Stomach (tissue), 9 donors: ENCODE results near the gene CCDC24. TPM values are rescaled to one million over a fixed set of nuclear protein-coding genes. Genes with fewer than 3 reads are reported as not detected.

Source experiments
- DNase-seq, 2 donors: peaks; one replicate each; pipeline versions ENCODE4 v3.0.0 to v3.0.0-alpha.2; 2013 to 2019
- H3K27ac ChIP-seq, 5 donors: fragments of 200-600 bp in 4 of 5; sonication (generic) in 4 of 5; one replicate each; pipeline ENCODE4 v1.5.1; 2013 to 2019; ENCODE audit warnings: mild to moderate bottlenecking in 1 of 5, moderate library complexity in 1 of 5
- H3K27me3 ChIP-seq, 3 donors: fragments of 200-600 bp; sonication (generic); one replicate each; pipeline ENCODE4 v1.5.1; 2017 to 2019; ENCODE audit warnings: mixed run types in 1 of 3
- H3K36me3 ChIP-seq, 4 donors: fragments of 200-600 bp; sonication (generic); 1 replicate in 3 of 4; 2 replicates in 1 of 4; pipeline ENCODE4 v1.5.1; 2016 to 2019
- H3K4me1 ChIP-seq, 4 donors: fragments of 200-600 bp; sonication (generic); one replicate each; pipeline ENCODE4 v1.5.1; 2016 to 2019
- H3K4me3 ChIP-seq, 4 donors: fragments of 200-600 bp; sonication (generic) in 3 of 4; one replicate each; pipeline ENCODE4 v1.5.1; 2016 to 2019; ENCODE audit warnings: mild to moderate bottlenecking in 1 of 4
- H3K9me3 ChIP-seq, 4 donors: fragments of 200-600 bp; sonication (generic); one replicate each; pipeline ENCODE4 v1.5.1; 2016 to 2019
- EP300 ChIP-seq: sonication (generic); formaldehyde crosslinking; IDR thresholded peaks from one replicate; pipeline ENCODE4 v1.6.1; 2017; ENCODE audit warnings: antibody characterized with exemption
- POLR2A ChIP-seq, 4 donors: fragments of 450-650 bp; IDR thresholded peaks; one replicate each; pipeline ENCODE4 v1.6.1; 2016; ENCODE audit warnings: antibody characterized with exemption in 4 of 4, control low read depth in 2 of 4, mild to moderate bottlenecking in 1 of 4, moderate library complexity in 1 of 4
- POLR2AphosphoS5 ChIP-seq, 3 donors: sonication (generic); formaldehyde crosslinking; IDR thresholded peaks; one replicate each; pipeline ENCODE4 v1.6.1; 2016; ENCODE audit warnings: antibody characterized with exemption in 3 of 3
- WGBS, 5 donors: extraction: QIAGEN DNeasy Blood & Tissue Kit in 3 of 5; methylation state at CpG; one replicate each; pipeline versions ENCODE4 v1.1.5 to v1.1.7; 2013 to 2018; 5-methylcytosine and 5-hydroxymethylcytosine counted together
- intact Hi-C: fragments of 100-400 bp; cut with DNase I; formaldehyde crosslinking; loops from one replicate; pipeline ENCODE4 v1.15.1; 2023; ENCODE audit warnings: low total_unique reads
- polyA plus RNA-seq, 3 donors: library from polyadenylated mRNA; stranded (reverse); fragments of 200-250 nt; gene quantifications; one replicate each; pipeline ENCODE4 v1.2.3, GENCODE V29; 2013
- total RNA-seq, 5 donors: library from RNA; depleted of rRNA; stranded (reverse); fragments of >200 nt; gene quantifications; one replicate each; pipeline versions ENCODE4 v1.1.0 to v1.2.3, GENCODE V29; 2014 to 2016
- TF ChIP-seq, protein P1 (sequence below), 7 experiments: fragments of 450-650 bp in 4 of 7; fragments of 200-600 bp in 3 of 7; sonication (generic) in 3 of 7; IDR thresholded peaks; one replicate each; pipeline ENCODE4 v1.5.1; 2016 to 2019; ENCODE audit warnings: antibody characterized with exemption in 7 of 7, control low read depth in 2 of 7, mild to moderate bottlenecking in 1 of 7
- donor health status: healthy with polysubstance abuse.
- donor health status: Bipolar disorder and iron deficiency.
- donor health status: healthy.

Gene CCDC24
- total and polyA plus RNA-seq, 8 donors, result 1.2 to 32.4 (median 10.7) TPM

DNA sequence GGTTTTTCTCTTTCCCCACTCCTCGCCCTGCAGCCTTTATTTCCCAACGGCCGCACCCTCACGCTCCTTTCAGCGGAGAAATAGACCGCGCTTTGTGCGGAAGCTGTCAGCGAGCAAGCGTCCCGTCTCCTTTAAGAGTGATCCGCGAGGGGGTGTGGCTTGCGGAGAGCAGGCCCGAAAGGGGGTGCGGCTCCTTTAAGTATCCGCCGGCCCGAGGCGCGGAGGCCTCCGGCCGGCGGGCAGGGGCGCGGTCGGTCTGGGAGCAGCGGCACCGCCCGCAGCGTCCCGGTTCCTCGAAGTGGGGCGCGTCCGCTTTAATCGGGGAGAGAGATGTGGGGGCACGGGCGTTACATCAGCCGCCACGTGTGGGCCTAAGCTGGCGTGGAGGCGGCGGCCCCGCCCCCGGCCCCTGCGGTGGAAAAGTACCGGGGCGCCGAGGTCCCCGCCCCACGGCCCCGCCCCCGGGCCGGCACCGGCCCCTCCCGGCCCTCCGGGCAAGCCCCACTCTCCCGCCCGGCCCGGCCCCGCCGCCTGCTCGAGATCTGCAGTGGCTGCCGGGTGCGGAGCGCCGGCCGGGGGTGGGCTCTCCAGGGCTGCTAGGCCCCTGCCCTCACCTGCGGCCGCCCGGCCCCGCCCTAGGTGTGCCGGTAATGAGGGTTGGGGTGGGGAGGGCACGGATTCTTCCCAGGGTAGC lies 38.7 kb downstream of the CCDC24 start:
- intact Hi-C loops, result no loop called here

GRCh38 chr1:44030605-44031251 lies 39.3 kb downstream of the CCDC24 start:
- no peaks in the 10 kb centered on the region for H3K9me3 ChIP-seq
- intact Hi-C loops, result no loop called here
- DNase-seq, result peak in 1 of 2 donors; percentile 84
- 0 to 1% (median 0%) methylated on average over 15 to 66 of the region's 66 CpGs for WGBS, 5 donors
- H3K27ac ChIP-seq, result peak overlapping the region; percentile 83 to 92 (median 90)
- H3K4me3 ChIP-seq, result peak overlapping the region; percentile 73 to 94 (median 79)
- TF ChIP-seq, protein P1, sequence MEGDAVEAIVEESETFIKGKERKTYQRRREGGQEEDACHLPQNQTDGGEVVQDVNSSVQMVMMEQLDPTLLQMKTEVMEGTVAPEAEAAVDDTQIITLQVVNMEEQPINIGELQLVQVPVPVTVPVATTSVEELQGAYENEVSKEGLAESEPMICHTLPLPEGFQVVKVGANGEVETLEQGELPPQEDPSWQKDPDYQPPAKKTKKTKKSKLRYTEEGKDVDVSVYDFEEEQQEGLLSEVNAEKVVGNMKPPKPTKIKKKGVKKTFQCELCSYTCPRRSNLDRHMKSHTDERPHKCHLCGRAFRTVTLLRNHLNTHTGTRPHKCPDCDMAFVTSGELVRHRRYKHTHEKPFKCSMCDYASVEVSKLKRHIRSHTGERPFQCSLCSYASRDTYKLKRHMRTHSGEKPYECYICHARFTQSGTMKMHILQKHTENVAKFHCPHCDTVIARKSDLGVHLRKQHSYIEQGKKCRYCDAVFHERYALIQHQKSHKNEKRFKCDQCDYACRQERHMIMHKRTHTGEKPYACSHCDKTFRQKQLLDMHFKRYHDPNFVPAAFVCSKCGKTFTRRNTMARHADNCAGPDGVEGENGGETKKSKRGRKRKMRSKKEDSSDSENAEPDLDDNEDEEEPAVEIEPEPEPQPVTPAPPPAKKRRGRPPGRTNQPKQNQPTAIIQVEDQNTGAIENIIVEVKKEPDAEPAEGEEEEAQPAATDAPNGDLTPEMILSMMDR (IDR thresholded peaks at IDR 0.05), result no peak
- TF ChIP-seq EP300, result no peak
- TF ChIP-seq POLR2A (IDR thresholded peaks at IDR 0.05), result no peak
- TF ChIP-seq POLR2AphosphoS5 (IDR thresholded peaks at IDR 0.05), result no peak
- no peaks in the 10 kb centered on the region for H3K27me3 ChIP-seq
- no peaks in the 10 kb centered on the region for H3K36me3 ChIP-seq
- H3K4me1 ChIP-seq, result peaks cover 22 to 69% (median 47%) of the 10 kb centered on the region in 4 donors

More for the DNA sequence above, 38.7 kb downstream of the CCDC24 start:
- 0 to 1% (median 0%) methylated on average over 17 to 75 of the region's 75 CpGs for WGBS, 5 donors
- Histone ChIP-seq H3K36me3 (no peaks in the 10 kb centered on the region), H3K9me3 (no peaks in the 10 kb centered on the region), H3K27ac (peak overlapping the region; percentile 83 to 92 (median 90)), H3K27me3 (no peaks in the 10 kb centered on the region), H3K4me1 (peaks cover 20 to 68% (median 41%) of the 10 kb centered on the region in 4 donors), H3K4me3 (peak overlapping the region; percentile 73 to 94 (median 79))
- TF ChIP-seq EP300 (no peak), POLR2AphosphoS5 (IDR thresholded peaks at IDR 0.05) (peak in 2 of 3 donors; percentile 46 to 56)
- peak; percentile 93 to 96 for DNase-seq

GRCh38 chr1:44031252-44032169 lies 40.1 kb downstream of the CCDC24 start, which contains the start of gene SLC6A9:
Gene SLC6A9, minus strand, starts transcription at chr1:44031462. Its CDS starts 7,185 bp downstream, at chr1:44024277.
- Histone ChIP-seq H3K27ac (peak within 1 kb of the TSS; percentile 83 to 92 (median 90)), H3K4me1 (peaks cover 29 to 69% (median 54%) of the 10 kb centered on the region in 4 donors), H3K36me3 (no peaks in the 10 kb centered on the region), H3K9me3 (no peaks in the 10 kb centered on the region), H3K4me3 (peak within 1 kb of the TSS; percentile 73 to 94 (median 79)), H3K27me3 (no peaks in the 10 kb centered on the region)
- intact Hi-C loops, result no loop called here
- peak; percentile 69 to 90 for DNase-seq
- TF ChIP-seq POLR2AphosphoS5 (IDR thresholded peaks at IDR 0.05) (peak in 1 of 3 donors; percentile 12), POLR2A (IDR thresholded peaks at IDR 0.05) (no peak)
- 9 to 12% (median 11%) methylated on average over 24 to 40 of the region's 40 CpGs for WGBS, 5 donors

DNA sequence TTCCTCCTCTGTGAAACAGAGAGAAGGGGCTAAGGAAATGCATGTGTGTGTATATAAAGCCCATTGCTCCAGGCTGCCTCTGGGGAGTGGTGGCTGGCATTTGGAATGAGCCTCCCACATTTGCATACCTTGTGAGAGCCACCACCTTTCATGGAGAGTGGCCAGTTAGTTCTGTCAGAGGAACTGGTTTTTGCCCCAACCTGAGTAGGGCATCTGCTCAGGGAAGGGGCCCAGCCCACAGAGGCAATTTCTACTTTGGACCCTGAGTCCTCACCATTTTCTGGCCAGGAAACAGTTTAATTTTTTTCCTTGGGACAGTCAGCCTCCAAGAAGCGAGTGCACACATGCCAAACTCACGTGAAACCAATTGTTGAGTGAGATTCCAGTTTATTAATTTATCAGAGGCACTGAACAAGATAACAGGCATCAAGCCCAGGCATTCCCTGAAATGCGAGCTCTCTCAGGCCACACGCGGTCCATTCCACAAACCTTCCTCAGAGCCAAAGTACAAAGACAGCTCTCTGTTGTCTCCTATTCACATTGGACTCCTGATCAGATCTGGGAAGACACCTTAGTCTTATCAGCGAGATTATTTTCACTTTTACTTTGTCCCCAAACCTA lies 40.9 kb downstream of the CCDC24 start:
- DNase-seq, result peak in 1 of 2 donors; percentile 55
- TF ChIP-seq POLR2A (IDR thresholded peaks at IDR 0.05) (no peak), POLR2AphosphoS5 (IDR thresholded peaks at IDR 0.05) (no peak), EP300 (no peak)
- TF ChIP-seq, protein P1 (IDR thresholded peaks at IDR 0.05), result no peak
- H3K27me3 ChIP-seq, result no peaks in the 10 kb centered on the region
- peaks cover 29 to 71% (median 57%) of the 10 kb centered on the region in 4 donors for H3K4me1 ChIP-seq
- H3K27ac ChIP-seq, result peak overlapping the region; percentile 17 to 92 (median 89)
- 36 to 51% (median 42%) methylated on average over 6 of the region's 6 CpGs for WGBS, 5 donors
- H3K9me3 ChIP-seq, result no peaks in the 10 kb centered on the region
- intact Hi-C loops, result no loop called here
- H3K36me3 ChIP-seq, result no peaks in the 10 kb centered on the region
- H3K4me3 ChIP-seq, result no peak overlapping the region
